ENCODE data around the gene LCT. TPM values are rescaled to one million over a fixed set of nuclear protein-coding genes. Genes with fewer than 3 reads are reported as not detected.

LCT gene
- total RNA-seq, 1 experiment from 2014 or later: 0.04 TPM

DNA sequence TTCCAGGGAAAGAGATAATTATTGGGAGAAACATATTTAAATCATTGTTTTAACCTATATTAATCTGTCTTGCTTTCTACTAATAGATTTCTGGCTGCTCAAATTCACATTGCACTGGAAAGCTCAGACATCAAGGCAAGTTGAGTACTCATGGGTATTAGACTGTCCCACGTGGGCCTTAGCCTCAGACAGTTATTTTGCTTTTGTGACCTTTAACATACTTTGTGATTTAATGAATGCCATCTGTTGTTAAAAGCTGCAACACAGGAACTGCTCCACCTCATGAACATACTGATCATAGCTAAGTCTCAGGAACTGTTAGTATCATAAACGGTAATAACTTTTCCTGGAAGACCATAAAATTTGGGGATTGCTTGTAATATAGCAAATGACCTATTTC is 2.7 kb upstream of the LCT start:
- Histone ChIP-seq H2AFZ (ENCODE audit: low read length) (no peak overlapping the region), H4K20me1 (ENCODE audit: control insufficient read depth, insufficient read depth, insufficient read length) (no peaks in the 10 kb centered on the region), H3K9me3 (ENCODE audit: control insufficient read depth, low read depth, low read length) (no peaks in the 10 kb centered on the region), H3K23ac (ENCODE audit: insufficient read length, low read depth, low read length) (no peak overlapping the region), H3K79me2 (ENCODE audit: insufficient read depth, low read length) (no peaks in the 10 kb centered on the region), H3K23me2 (ENCODE audit: insufficient read length, low read depth, low read length, poor library complexity, severe bottlenecking) (no peaks in the 10 kb centered on the region), H4K91ac (ENCODE audit: insufficient read length, low read depth, low read length) (no peak overlapping the region), H3K4me2 (ENCODE audit: insufficient read depth, insufficient read length, low read length) (no peak overlapping the region), H2BK12ac (ENCODE audit: insufficient read length, low read depth, low read length) (no peak overlapping the region), H3K56ac (ENCODE audit: insufficient read length, low read depth, low read length) (no peak overlapping the region), H3K27ac (ENCODE audit: insufficient read length, low read depth, low read length) (no peak overlapping the region), H4K8ac (replicated peaks; ENCODE audit: insufficient read length, low read depth, low read length) (no peak overlapping the region), H3K18ac (ENCODE audit: insufficient read length, low read depth, low read length) (no peak overlapping the region), H3K27me3 (ENCODE audit: insufficient read depth, low read length) (no peaks in the 10 kb centered on the region), H2BK120ac (ENCODE audit: low read depth, low read length, poor library complexity, severe bottlenecking) (no peak overlapping the region), H2BK20ac (ENCODE audit: low read depth, low read length, poor library complexity, severe bottlenecking) (no peak overlapping the region), H2AK5ac (ENCODE audit: insufficient read length, low read length) (no peak overlapping the region), H2BK15ac (ENCODE audit: low read depth, low read length) (no peak overlapping the region), H3K14ac (ENCODE audit: insufficient read depth, low read length) (no peak overlapping the region), H3K4me1 (ENCODE audit: insufficient read depth, low read length) (no peaks in the 10 kb centered on the region), H3K79me1 (ENCODE audit: insufficient read depth, low read depth, low read length, poor library complexity, severe bottlenecking) (no peaks in the 10 kb centered on the region), H3K9ac (ENCODE audit: extremely low read depth, insufficient read length, low read length) (no peak overlapping the region), H3K4ac (ENCODE audit: low read depth, low read length) (no peak overlapping the region), H3T11ph (ENCODE audit: low read length) (no peak overlapping the region), H4K5ac (ENCODE audit: insufficient read length, low read depth, low read length) (no peak overlapping the region), H2BK5ac (ENCODE audit: insufficient read length, low read length) (no peak overlapping the region)
- WGBS (ENCODE audit: extremely low coverage, insufficient read length, low lambda C conversion rate): no CpG with 5 or more reads among the region's 2 CpGs
- no peaks in the 10 kb centered on the region for H3K27me3 Mint-ChIP-seq (ENCODE audit: low read depth)
- H3K4me1 Mint-ChIP-seq: no peaks in the 10 kb centered on the region; a peak in 1 of 4 replicates
- H3K36me3 Mint-ChIP-seq (ENCODE audit: insufficient read depth in 1 of 3, low read depth in 3 of 3): peaks cover 23 to 43% (median 41%) of the 10 kb centered on the region in 3 experiments
- H3K4me3 Mint-ChIP-seq: no peak overlapping the region
- DNase-seq: no peak
- TF ChIP-seq, protein P1, sequence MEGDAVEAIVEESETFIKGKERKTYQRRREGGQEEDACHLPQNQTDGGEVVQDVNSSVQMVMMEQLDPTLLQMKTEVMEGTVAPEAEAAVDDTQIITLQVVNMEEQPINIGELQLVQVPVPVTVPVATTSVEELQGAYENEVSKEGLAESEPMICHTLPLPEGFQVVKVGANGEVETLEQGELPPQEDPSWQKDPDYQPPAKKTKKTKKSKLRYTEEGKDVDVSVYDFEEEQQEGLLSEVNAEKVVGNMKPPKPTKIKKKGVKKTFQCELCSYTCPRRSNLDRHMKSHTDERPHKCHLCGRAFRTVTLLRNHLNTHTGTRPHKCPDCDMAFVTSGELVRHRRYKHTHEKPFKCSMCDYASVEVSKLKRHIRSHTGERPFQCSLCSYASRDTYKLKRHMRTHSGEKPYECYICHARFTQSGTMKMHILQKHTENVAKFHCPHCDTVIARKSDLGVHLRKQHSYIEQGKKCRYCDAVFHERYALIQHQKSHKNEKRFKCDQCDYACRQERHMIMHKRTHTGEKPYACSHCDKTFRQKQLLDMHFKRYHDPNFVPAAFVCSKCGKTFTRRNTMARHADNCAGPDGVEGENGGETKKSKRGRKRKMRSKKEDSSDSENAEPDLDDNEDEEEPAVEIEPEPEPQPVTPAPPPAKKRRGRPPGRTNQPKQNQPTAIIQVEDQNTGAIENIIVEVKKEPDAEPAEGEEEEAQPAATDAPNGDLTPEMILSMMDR (conservative IDR thresholded peaks at IDR 0.05): no peak
- H3K9me3 Mint-ChIP-seq: no peaks in the 10 kb centered on the region
- no peak overlapping the region; a peak in 1 of 7 replicates for H3K27ac Mint-ChIP-seq

Measured in H9 (cell line).